ENCODE measurements around the gene KCNQ4. TPM values are rescaled to one million over a fixed set of nuclear protein-coding genes. Genes with fewer than 3 reads are reported as not detected.

KCNQ4 gene

GRCh38 chr1:40887652-40888051 is 104.1 kb downstream of the KCNQ4 start:
- no peak overlapping the region for H3K9ac ChIP-seq (ENCODE audit: low read length)
- no peak overlapping the region for H3K4me3 ChIP-seq (ENCODE audit: low read length)
- no CpG with 5 or more reads among the region's 6 CpGs for WGBS (ENCODE audit: extremely low coverage, insufficient coverage, low lambda C conversion rate)
- H2BK15ac ChIP-seq (replicated peaks; ENCODE audit: low read depth): no peak overlapping the region
- no peaks in the 10 kb centered on the region for H3K36me3 ChIP-seq (ENCODE audit: control insufficient read depth, insufficient read depth, low read length)
- no peak overlapping the region for H2BK5ac ChIP-seq (ENCODE audit: low read length)
- no peak overlapping the region for H3K23ac ChIP-seq (ENCODE audit: low read length)
- H3K27ac ChIP-seq (ENCODE audit: low read depth, low read length): no peak overlapping the region
- no peak overlapping the region for H4K8ac ChIP-seq (ENCODE audit: low read depth, low read length)
- no peak for DNase-seq
- H2BK120ac ChIP-seq (ENCODE audit: low read depth, low read length): no peak overlapping the region
- no peak overlapping the region for H4K5ac ChIP-seq (ENCODE audit: low read length)
- no peak overlapping the region for H3K4me2 ChIP-seq (ENCODE audit: low read length)
- no peaks in the 10 kb centered on the region for H3K4me1 ChIP-seq (ENCODE audit: control insufficient read depth, low read depth, low read length)
- H2AK5ac ChIP-seq (ENCODE audit: low read length): no peak overlapping the region
- no peak overlapping the region for H3K56ac ChIP-seq (ENCODE audit: low read length)
- no peak overlapping the region for H3K18ac ChIP-seq (ENCODE audit: low read length)
- H3K79me2 ChIP-seq (ENCODE audit: control insufficient read depth, insufficient read depth, low read length): no peaks in the 10 kb centered on the region
- H3K4ac ChIP-seq (ENCODE audit: low read depth, low read length): no peak overlapping the region
- H3K79me1 ChIP-seq (ENCODE audit: low read length): no peaks in the 10 kb centered on the region
- no peaks in the 10 kb centered on the region for H3K27me3 ChIP-seq (ENCODE audit: insufficient read depth, low read length, poor library complexity)

Small RNA genes lying within 50 kb of the gene (small RNA-seq; reads per million reads assigned to genes)
- gene MIR30C1 (ENCODE audit: insufficient read depth) (183 reads per million, percentile 97 among the genes with 10 or more reads in this experiment), gene MIR30E (ENCODE audit: insufficient read depth) (15,626 reads per million, percentile 100 among the genes with 10 or more reads in this experiment), gene RN7SL326P (ENCODE audit: insufficient read depth) (not detected)
